ENCODE results near the gene WDFY1. TPM values are rescaled to one million over a fixed set of nuclear protein-coding genes. Genes with fewer than 3 reads are reported as not detected.

Gene WDFY1
- total RNA-seq, 1 donor from 2014 or later, result 77.0 TPM

DNA sequence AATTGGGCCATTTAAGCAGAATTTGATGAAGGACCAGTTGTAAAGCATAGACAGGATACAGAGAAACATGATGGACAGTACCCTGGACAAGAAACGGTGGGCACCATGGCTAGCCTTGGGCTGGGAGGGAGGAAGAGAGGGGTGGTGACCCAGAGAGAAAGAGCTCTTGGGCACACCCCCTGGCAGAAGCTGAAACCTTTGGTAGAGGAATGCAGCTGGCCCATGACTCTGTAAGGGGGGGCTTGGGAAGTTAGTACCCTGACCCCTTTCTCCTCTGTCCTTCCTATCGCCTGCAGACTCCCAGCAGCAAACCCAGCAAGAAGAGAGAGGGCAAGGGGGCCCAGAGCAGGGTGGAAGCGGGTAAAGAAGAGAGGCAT is 44.7 kb upstream of the WDFY1 start:
- Mint-ChIP-seq H3K36me3 (ENCODE audit: low read depth) (no peaks in the 10 kb centered on the region), H3K4me1 (no peaks in the 10 kb centered on the region), H3K9me3 (no peaks in the 10 kb centered on the region), H3K27ac (no peak overlapping the region), H3K27me3 (peaks cover 14% of the 10 kb centered on the region), H3K4me3 (no peak overlapping the region)
- ChIA-PET CTCF (interaction anchor here (0.9 to 8.0 kb wide), 2 partner anchors 10 to 295 kb away, joined by 3 to 210 read pairs; no protein-coding TSS in a partner anchor), POLR2A (no interaction called here)
- TF ChIP-seq, protein P1, sequence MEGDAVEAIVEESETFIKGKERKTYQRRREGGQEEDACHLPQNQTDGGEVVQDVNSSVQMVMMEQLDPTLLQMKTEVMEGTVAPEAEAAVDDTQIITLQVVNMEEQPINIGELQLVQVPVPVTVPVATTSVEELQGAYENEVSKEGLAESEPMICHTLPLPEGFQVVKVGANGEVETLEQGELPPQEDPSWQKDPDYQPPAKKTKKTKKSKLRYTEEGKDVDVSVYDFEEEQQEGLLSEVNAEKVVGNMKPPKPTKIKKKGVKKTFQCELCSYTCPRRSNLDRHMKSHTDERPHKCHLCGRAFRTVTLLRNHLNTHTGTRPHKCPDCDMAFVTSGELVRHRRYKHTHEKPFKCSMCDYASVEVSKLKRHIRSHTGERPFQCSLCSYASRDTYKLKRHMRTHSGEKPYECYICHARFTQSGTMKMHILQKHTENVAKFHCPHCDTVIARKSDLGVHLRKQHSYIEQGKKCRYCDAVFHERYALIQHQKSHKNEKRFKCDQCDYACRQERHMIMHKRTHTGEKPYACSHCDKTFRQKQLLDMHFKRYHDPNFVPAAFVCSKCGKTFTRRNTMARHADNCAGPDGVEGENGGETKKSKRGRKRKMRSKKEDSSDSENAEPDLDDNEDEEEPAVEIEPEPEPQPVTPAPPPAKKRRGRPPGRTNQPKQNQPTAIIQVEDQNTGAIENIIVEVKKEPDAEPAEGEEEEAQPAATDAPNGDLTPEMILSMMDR (IDR thresholded peaks at IDR 0.05), result no peak
- ATAC-seq (ENCODE audit: low read depth) (no peak), DNase-seq (no peak)
- intact Hi-C loops (cut with micrococcal nuclease), result loop anchor here (5.0 to 10.0 kb wide), 2 partner anchors 785 to 1018 kb away; no protein-coding TSS in a partner anchor

DNA sequence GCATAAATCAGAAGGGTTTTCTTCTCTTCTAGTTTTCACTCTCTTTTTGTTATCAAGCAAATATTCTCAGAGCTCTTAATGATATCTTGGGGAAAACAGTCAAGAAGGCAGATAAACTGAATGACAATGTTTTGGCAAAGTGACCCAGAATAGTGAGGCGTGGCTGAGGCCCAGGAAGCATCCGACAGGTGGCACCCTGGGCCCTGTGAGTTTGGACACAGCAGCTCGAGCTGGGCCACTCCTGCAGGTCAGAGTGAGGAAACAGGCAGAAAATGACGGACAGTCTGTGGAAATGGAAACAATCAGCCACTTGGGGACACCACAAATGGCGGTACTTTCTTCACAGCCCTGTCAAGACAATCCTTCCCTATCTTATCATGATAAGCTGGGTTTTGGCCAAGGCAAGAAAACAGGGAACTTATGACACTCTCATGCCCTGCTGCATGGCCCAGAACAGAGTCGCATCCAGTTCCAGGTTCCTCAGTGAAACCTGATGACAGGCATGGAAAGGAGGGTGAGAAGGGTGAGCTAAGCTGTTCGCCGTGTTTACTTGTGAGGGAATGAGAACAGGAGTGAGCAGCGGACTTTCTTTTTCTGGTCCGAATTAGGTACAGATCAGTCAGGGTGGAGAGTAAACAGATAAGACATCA is 44.2 kb upstream of the WDFY1 start:
- DNase-seq (no peak), ATAC-seq (ENCODE audit: low read depth) (no peak)
- TF ChIP-seq, protein P1 (IDR thresholded peaks at IDR 0.05), result no peak
- Mint-ChIP-seq H3K27me3 (peaks cover 17% of the 10 kb centered on the region), H3K36me3 (ENCODE audit: low read depth) (no peaks in the 10 kb centered on the region), H3K4me3 (no peak overlapping the region), H3K27ac (no peak overlapping the region), H3K4me1 (no peaks in the 10 kb centered on the region), H3K9me3 (no peaks in the 10 kb centered on the region)
- POLR2A ChIA-PET, result no interaction called here
- intact Hi-C loops (cut with micrococcal nuclease), result no loop called here
- CTCF ChIA-PET, result interaction anchor here (0.9 to 8.0 kb wide), 2 partner anchors 9 to 296 kb away, joined by 3 to 210 read pairs; no protein-coding TSS in a partner anchor

DNA sequence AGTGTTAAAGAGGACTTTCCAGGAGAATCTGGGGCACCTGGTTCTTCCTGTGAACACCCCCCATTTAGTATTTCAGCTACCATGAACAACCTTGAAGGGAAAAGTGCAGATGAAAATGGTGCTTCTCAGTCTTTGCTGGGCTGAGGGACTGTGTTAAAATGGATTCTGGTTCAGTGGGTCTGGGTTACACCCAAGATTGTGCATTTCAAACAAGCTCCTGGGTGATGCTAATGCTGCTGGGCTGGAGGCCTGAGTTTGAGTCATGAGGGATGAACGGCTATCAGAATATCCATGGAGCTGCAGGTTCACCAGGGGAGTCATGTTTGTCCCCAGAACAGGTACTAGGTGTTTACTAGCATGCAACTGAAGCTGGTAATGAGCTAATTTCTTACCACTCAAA is 36.1 kb upstream of the WDFY1 start:
- no peaks in the 10 kb centered on the region for H3K4me1 Mint-ChIP-seq
- TF ChIP-seq, protein P1 (IDR thresholded peaks at IDR 0.05), result no peak
- H3K9me3 Mint-ChIP-seq, result no peaks in the 10 kb centered on the region
- DNase-seq (no peak), ATAC-seq (ENCODE audit: low read depth) (no peak)
- H3K27me3 Mint-ChIP-seq, result peaks cover 9% of the 10 kb centered on the region
- ChIA-PET CTCF (interaction anchor here (1.3 kb wide), 1 partner anchor 11 kb away, joined by 3 read pairs; no protein-coding TSS in a partner anchor), POLR2A (no interaction called here)
- H3K27ac Mint-ChIP-seq, result no peak overlapping the region
- H3K4me3 Mint-ChIP-seq, result no peak overlapping the region
- H3K36me3 Mint-ChIP-seq (ENCODE audit: low read depth), result no peaks in the 10 kb centered on the region
- intact Hi-C loops (cut with micrococcal nuclease), result no loop called here

DNA sequence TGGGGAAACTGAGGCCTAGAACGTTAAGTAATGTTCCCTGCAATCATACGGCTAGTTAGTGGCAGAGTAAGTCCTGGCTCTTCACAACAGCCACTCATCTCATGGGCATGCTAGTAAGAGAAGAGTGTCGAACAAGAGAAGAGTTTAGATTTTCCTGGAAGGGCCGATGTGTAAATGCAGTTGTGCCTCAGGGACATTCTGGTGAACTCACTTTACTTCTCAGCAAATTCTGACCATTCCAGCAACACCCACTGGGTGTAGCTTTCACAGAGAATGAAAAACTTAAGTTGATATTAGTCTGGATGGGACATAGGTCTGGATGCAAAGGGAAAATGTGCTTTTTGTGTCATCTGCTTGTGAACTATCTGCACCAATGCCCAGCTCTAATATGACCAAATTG is 35.7 kb upstream of the WDFY1 start:
- no peak overlapping the region for H3K27ac Mint-ChIP-seq
- CTCF ChIA-PET, result interaction anchor here (1.1 to 1.3 kb wide), 3 partner anchors 11 to 304 kb away, joined by 3 to 4 read pairs (median 3); no protein-coding TSS in a partner anchor
- intact Hi-C loops (cut with micrococcal nuclease), result no loop called here
- no peak overlapping the region for H3K4me3 Mint-ChIP-seq
- TF ChIP-seq, protein P1 (IDR thresholded peaks at IDR 0.05), result no peak
- DNase-seq (no peak), ATAC-seq (ENCODE audit: low read depth) (no peak)
- H3K27me3 Mint-ChIP-seq, result peaks cover 6% of the 10 kb centered on the region
- POLR2A ChIA-PET, result no interaction called here
- H3K4me1 Mint-ChIP-seq, result no peaks in the 10 kb centered on the region
- H3K36me3 Mint-ChIP-seq (ENCODE audit: low read depth), result no peaks in the 10 kb centered on the region
- H3K9me3 Mint-ChIP-seq, result no peaks in the 10 kb centered on the region

DNA sequence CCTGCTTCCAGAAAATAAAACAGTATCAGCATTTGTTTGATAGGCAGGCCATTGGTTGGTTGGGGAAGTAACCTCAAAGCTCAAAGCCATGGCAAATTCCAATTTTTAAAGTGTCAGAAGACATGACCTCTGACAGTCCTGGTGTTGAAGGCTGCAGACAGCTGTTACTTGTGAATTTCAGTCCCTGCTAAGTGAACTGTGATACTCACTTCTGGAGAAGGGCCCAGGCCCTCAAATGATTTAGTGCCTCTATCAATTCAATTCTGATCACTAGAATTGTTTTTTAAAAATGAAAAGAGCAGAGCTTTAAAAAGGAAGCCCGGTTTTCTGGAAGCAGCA is 35.2 kb upstream of the WDFY1 start:
- DNase-seq (no peak), ATAC-seq (ENCODE audit: low read depth) (no peak)
- Mint-ChIP-seq H3K9me3 (no peaks in the 10 kb centered on the region), H3K4me1 (no peaks in the 10 kb centered on the region), H3K4me3 (no peak overlapping the region), H3K36me3 (ENCODE audit: low read depth) (no peaks in the 10 kb centered on the region), H3K27ac (no peak overlapping the region), H3K27me3 (peaks cover 5% of the 10 kb centered on the region)
- ChIA-PET CTCF (interaction anchor here (1.0 to 1.3 kb wide), 4 partner anchors 9 to 304 kb away, joined by 3 to 4 read pairs (median 4); no protein-coding TSS in a partner anchor), POLR2A (no interaction called here)
- TF ChIP-seq, protein P1 (IDR thresholded peaks at IDR 0.05), result no peak
- intact Hi-C loops (cut with micrococcal nuclease), result no loop called here
